NT2/D1 (cell line): Measurements from ENCODE around the gene RYK.

Experiments used
- DNase-seq: peaks from one replicate; pipeline ENCODE4 v3.0.0-alpha.2; 2011; ENCODE audit warnings: low read depth, low spot score
- H3K27me3 ChIP-seq: 2 replicates; pipeline ENCODE4 v1.6.0; 2011; ENCODE audit warnings: mild to moderate bottlenecking; ENCODE audit not compliant: insufficient read length, insufficient read depth
- H3K36me3 ChIP-seq: 2 replicates; pipeline ENCODE4 v1.6.1; 2011; ENCODE audit warnings: mild to moderate bottlenecking, low read length, mixed read lengths; ENCODE audit not compliant: insufficient read depth, insufficient read length
- H3K4me1 ChIP-seq: 2 replicates; pipeline ENCODE4 v1.5.1; 2011; ENCODE audit not compliant: insufficient read depth, insufficient read length
- H3K4me3 ChIP-seq: 2 replicates; pipeline ENCODE4 v1.5.1; 2011; ENCODE audit warnings: low read depth; ENCODE audit not compliant: insufficient read length
- H3K9ac ChIP-seq: 2 replicates; pipeline ENCODE4 v1.6.0; 2011; ENCODE audit warnings: low read depth; ENCODE audit not compliant: insufficient read length
- H3K9me3 ChIP-seq: 2 replicates; pipeline ENCODE4 v1.5.1; 2011; ENCODE audit warnings: mild to moderate bottlenecking, low read length; ENCODE audit not compliant: insufficient read depth
- SUZ12 ChIP-seq: IDR thresholded peaks from 2 replicates; pipeline ENCODE4 v1.6.1; 2011; ENCODE audit not compliant: insufficient read length, insufficient read depth; ENCODE audit errors: extremely low read depth
- YY1 ChIP-seq: IDR thresholded peaks from 2 replicates; pipeline ENCODE4 v1.6.1; 2011; ENCODE audit not compliant: insufficient read length, insufficient read depth
- ZNF274 ChIP-seq: IDR thresholded peaks from 2 replicates; pipeline ENCODE4 v1.6.1; 2011; ENCODE audit warnings: mild to moderate bottlenecking, low read depth, low read length

The RYK gene

GRCh38 chr3:134291319-134292254 lies 40.9 kb upstream of the RYK start:
- Histone ChIP-seq H3K27me3 (no peaks in the 10 kb centered on the region), H3K9me3 (peaks cover 8% of the 10 kb centered on the region), H3K4me3 (no peak overlapping the region), H3K4me1 (no peaks in the 10 kb centered on the region), H3K36me3 (no peaks in the 10 kb centered on the region), H3K9ac (no peak overlapping the region)
- no peak for DNase-seq
- no peak for TF ChIP-seq YY1

GRCh38 chr3:134287512-134287911 lies 36.9 kb upstream of the RYK start:
- TF ChIP-seq ZNF274, result no peak
- no peak for TF ChIP-seq YY1
- no peak for TF ChIP-seq SUZ12
- Histone ChIP-seq H3K36me3 (no peaks in the 10 kb centered on the region), H3K9ac (no peak overlapping the region), H3K4me1 (no peaks in the 10 kb centered on the region), H3K9me3 (no peaks in the 10 kb centered on the region), H3K4me3 (no peak overlapping the region), H3K27me3 (no peaks in the 10 kb centered on the region)
- no peak for DNase-seq

GRCh38 chr3:134284438-134284837 lies 33.8 kb upstream of the RYK start:
- Histone ChIP-seq H3K4me3 (no peak overlapping the region), H3K27me3 (no peaks in the 10 kb centered on the region), H3K4me1 (no peaks in the 10 kb centered on the region), H3K9me3 (no peaks in the 10 kb centered on the region), H3K36me3 (no peaks in the 10 kb centered on the region), H3K9ac (no peak overlapping the region)
- TF ChIP-seq ZNF274 (no peak), YY1 (no peak), SUZ12 (no peak)
- DNase-seq, result no peak

- H3K9ac ChIP-seq, result no peak overlapping the region
- H3K27me3 ChIP-seq, result no peaks in the 10 kb centered on the region
- no peak overlapping the region for H3K4me3 ChIP-seq
- TF ChIP-seq YY1 (no peak), SUZ12 (no peak), ZNF274 (no peak)
- no peaks in the 10 kb centered on the region for H3K36me3 ChIP-seq
- H3K4me1 ChIP-seq, result no peaks in the 10 kb centered on the region
- no peak for DNase-seq
- no peaks in the 10 kb centered on the region for H3K9me3 ChIP-seq
Measured at GRCh38 chr3:134282659-134283047, 32.0 kb upstream of the RYK start.

- Histone ChIP-seq H3K4me3 (no peak overlapping the region), H3K27me3 (no peaks in the 10 kb centered on the region), H3K9ac (no peak overlapping the region), H3K4me1 (no peaks in the 10 kb centered on the region), H3K9me3 (no peaks in the 10 kb centered on the region), H3K36me3 (no peaks in the 10 kb centered on the region)
- DNase-seq, result no peak
- TF ChIP-seq YY1 (no peak), ZNF274 (no peak), SUZ12 (no peak)
Measured at GRCh38 chr3:134281912-134282658, 31.4 kb upstream of the RYK start.

GRCh38 chr3:134279466-134279865 lies 28.8 kb upstream of the RYK start:
- Histone ChIP-seq H3K36me3 (no peaks in the 10 kb centered on the region), H3K27me3 (no peaks in the 10 kb centered on the region), H3K9me3 (no peaks in the 10 kb centered on the region), H3K4me3 (no peak overlapping the region), H3K4me1 (no peaks in the 10 kb centered on the region), H3K9ac (no peak overlapping the region)
- TF ChIP-seq SUZ12 (no peak), YY1 (no peak), ZNF274 (no peak)
- DNase-seq, result no peak

GRCh38 chr3:134277066-134277660 lies 26.5 kb upstream of the RYK start:
- Histone ChIP-seq H3K27me3 (no peaks in the 10 kb centered on the region), H3K36me3 (no peaks in the 10 kb centered on the region), H3K9ac (no peak overlapping the region), H3K4me1 (no peaks in the 10 kb centered on the region), H3K4me3 (no peak overlapping the region), H3K9me3 (no peaks in the 10 kb centered on the region)
- TF ChIP-seq YY1 (no peak), ZNF274 (no peak)
- DNase-seq, result no peak
